ENCODE results near the gene KSR1. TPM values are rescaled to one million over a fixed set of nuclear protein-coding genes. Genes with fewer than 3 reads are reported as not detected.
A peak's percentile ranks its signal among the peaks of the same experiment; 100 is the strongest.

Gene KSR1
- total RNA-seq, 1 experiment from 2014 or later: 21.7 TPM

DNA sequence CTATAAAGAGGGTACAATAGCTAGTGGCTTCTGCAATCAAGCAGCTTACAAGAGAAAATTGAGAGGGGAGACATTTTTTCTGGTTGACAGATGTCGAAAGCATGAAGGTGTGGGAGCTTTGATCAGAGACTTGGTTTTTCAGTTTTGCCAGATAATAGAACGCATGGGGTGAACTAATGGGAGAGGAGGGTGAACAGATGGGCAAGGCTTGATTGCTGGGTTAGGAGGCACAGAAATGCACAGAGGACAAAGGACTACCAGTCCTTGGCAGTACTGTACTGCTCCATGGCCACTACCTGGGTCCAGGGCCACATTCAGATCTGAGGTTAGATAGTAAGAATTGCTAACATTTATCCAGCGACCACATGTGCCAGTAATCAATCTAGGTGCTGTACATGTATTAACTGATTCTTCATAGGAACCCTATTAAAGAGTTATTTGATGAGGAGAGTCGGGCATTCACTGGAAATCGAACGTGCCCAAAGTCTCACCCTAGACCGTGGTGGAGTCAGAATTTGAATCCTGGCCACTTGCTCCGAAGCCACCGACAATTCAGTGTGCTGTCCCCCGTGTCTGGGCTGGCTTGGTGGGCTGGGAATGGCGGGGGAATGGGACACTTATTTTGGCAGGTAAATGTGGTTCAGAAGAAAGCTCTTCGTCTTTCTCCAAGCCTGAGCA, 873 bp upstream of the KSR1 start:
- no peak for DNase-seq (ENCODE audit: low read depth, low spot score)
- intact Hi-C loops (cut with micrococcal nuclease; ENCODE audit: unreplicated experiment): loop anchor here (5.0 kb wide), 1 partner anchor 142 kb away; no protein-coding TSS in a partner anchor
- ChIA-PET POLR2A (interaction anchor here (0.7 kb wide), 1 partner anchor 85 kb away, joined by 3 read pairs; no protein-coding TSS in a partner anchor), CTCF (interaction anchor here (0.5 to 2.3 kb wide), 4 partner anchors 22 to 144 kb away, joined by 3 to 9 read pairs (median 6); no protein-coding TSS in a partner anchor)
- in situ Hi-C loops (cut with HindIII; ENCODE audit: low pct_unique_long_range_greater_than_20kb, low sequenced_read_pairs): no loop called here
- peak overlapping the region; percentile 46 for H3K27ac ChIP-seq (ENCODE audit: low read length)
- BruUV-seq (replicated peaks): no TSS peak
- no peak for ATAC-seq
- no peak for TF ChIP-seq SIN3A (IDR thresholded peaks at IDR 0.05; ENCODE audit: borderline replicate concordance, insufficient read depth, low read depth, low read length)
- no peak for TF ChIP-seq POLR2AphosphoS5 (IDR thresholded peaks at IDR 0.05; ENCODE audit: low read depth, low read length)
- no peak for TF ChIP-seq CTCF (IDR thresholded peaks at IDR 0.05)
- TF ChIP-seq TCF7L2 (IDR thresholded peaks at IDR 0.05; ENCODE audit: low read depth, low read length): no peak
- no peak for TF ChIP-seq REST (IDR thresholded peaks at IDR 0.05; ENCODE audit: insufficient read depth in 1 of 2, low read depth in 2 of 2, low read length in 1 of 2)
- no peaks in the 10 kb centered on the region for H3K36me3 ChIP-seq (ENCODE audit: control insufficient read depth, insufficient read depth, low read length)
- H3K9me3 ChIP-seq (ENCODE audit: control insufficient read depth, insufficient read depth, low read depth, low read length): no peaks in the 10 kb centered on the region
- no peaks in the 10 kb centered on the region for H3K27me3 ChIP-seq (ENCODE audit: control insufficient read depth, insufficient read depth, low read length)
- H3K4me3 ChIP-seq (ENCODE audit: low read depth in 2 of 2, low read length in 2 of 2): peak overlapping the region; percentile 65 to 72
- H3K4me1 ChIP-seq (ENCODE audit: control insufficient read depth, insufficient read depth, low read length): peaks cover 28% of the 10 kb centered on the region

GRCh38 chr17:27456681-27457359, 572 bp downstream of the KSR1 start:
- ChIA-PET CTCF (interaction anchor here (0.9 to 2.3 kb wide), 2 partner anchors 143 kb away, joined by 3 to 8 read pairs; no protein-coding TSS in a partner anchor), POLR2A (interaction anchor here (0.7 kb wide), 1 partner anchor 164 kb away, joined by 8 read pairs; no protein-coding TSS in a partner anchor)
- TF ChIP-seq REST (IDR thresholded peaks at IDR 0.05; ENCODE audit: insufficient read depth in 1 of 2, low read depth in 2 of 2, low read length in 1 of 2) (no peak), POLR2AphosphoS5 (IDR thresholded peaks at IDR 0.05; ENCODE audit: low read depth, low read length) (0 out of 2 replicates have a peak, but pooled peaks have one; percentile 0)
- in situ Hi-C loops (cut with HindIII; ENCODE audit: low pct_unique_long_range_greater_than_20kb, low sequenced_read_pairs) (no loop called here), intact Hi-C loops (cut with micrococcal nuclease; ENCODE audit: unreplicated experiment) (loop anchor here (5.0 kb wide), 1 partner anchor 140 kb away; no protein-coding TSS in a partner anchor)
- no TSS peak for BruUV-seq (replicated peaks)
- no peaks in the 10 kb centered on the region for H3K36me3 ChIP-seq (ENCODE audit: control insufficient read depth, insufficient read depth, low read length)
- peak overlapping the region; percentile 52 for H3K27ac ChIP-seq (ENCODE audit: low read length)
- H3K4me1 ChIP-seq (ENCODE audit: control insufficient read depth, insufficient read depth, low read length): peaks cover 31% of the 10 kb centered on the region
- H3K27me3 ChIP-seq (ENCODE audit: control insufficient read depth, insufficient read depth, low read length): no peaks in the 10 kb centered on the region
- no peaks in the 10 kb centered on the region for H3K9me3 ChIP-seq (ENCODE audit: control insufficient read depth, insufficient read depth, low read depth, low read length)
- peak overlapping the region; percentile 65 to 72 for H3K4me3 ChIP-seq (ENCODE audit: low read depth in 2 of 2, low read length in 2 of 2)
- DNase-seq (ENCODE audit: low read depth, low spot score) (no peak), ATAC-seq (no peak; the same call in 1 of the 2 replicates)

Measured in Panc1 (cell line).